ENCODE results near the gene TPH2.

DNA sequence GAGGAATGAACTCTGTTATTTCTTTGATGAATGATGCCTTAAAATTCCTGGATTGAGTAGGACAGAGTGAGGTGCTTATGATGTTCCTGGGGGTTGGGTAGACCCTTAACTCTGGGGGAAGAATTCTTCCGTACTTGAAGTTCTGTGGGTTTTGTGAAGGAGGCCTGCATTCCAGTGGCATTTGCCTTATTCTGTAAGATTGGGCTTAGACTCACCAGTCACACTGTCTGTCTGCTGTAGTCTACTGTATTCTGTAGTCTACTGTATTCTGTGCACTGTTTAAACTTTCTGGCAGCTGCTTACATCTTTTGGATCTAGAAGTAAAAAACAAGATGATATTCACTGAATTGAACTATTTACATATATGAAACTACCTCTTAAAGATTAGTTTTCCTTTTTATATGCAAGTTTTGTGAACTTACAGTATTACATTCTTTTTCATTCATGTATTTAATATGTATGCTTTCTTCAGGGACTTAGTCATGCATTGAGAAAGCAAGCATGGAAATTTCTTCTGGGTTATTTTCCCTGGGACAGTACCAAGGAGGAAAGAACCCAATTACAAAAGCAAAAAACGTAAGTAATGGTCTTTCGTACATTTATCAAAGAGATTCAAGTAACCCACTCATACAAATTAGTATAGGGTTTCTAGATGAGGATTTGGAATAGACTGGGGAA lies 42.3 kb upstream of the TPH2 start:
- TF ChIP-seq FOXM1 (IDR thresholded peaks at IDR 0.05; ENCODE audit: low read depth) (no peak), FOXM1 (CRISPR knock-in tag; IDR thresholded peaks at IDR 0.05; ENCODE audit: low read depth) (no peak), SUPT5H (IDR thresholded peaks at IDR 0.05) (no peak), MYC (IDR thresholded peaks at IDR 0.05; ENCODE audit: low read depth, low read length) (no peak), MYC (CRISPR knock-in tag; IDR thresholded peaks at IDR 0.05; ENCODE audit: borderline replicate concordance, low read depth) (no peak)

Data from K562 (cell line).